ENCODE results near the gene NOL11.
"Not testable (repeated sequence)": the region's sequence is repeated elsewhere in the genome, so short reads cannot be mapped to it uniquely, and the experiment has no call there.

NOL11 gene

GRCh38 chr17:67686241-67686640, 31.5 kb upstream of the NOL11 start:
- no peaks in the 10 kb centered on the region for H3K27me3 ChIP-seq (ENCODE audit: control insufficient read depth, insufficient read depth, low read length)
- H3K9me3 ChIP-seq (ENCODE audit: control insufficient read depth, insufficient read depth, low read length) = no peaks in the 10 kb centered on the region
- no peak overlapping the region for H3K9ac ChIP-seq (ENCODE audit: low read depth, low read length)
- H3K4me1 ChIP-seq (ENCODE audit: control insufficient read depth, insufficient read depth, low read length) = peaks cover 5% of the 10 kb centered on the region
- no peaks in the 10 kb centered on the region for H3K36me3 ChIP-seq (ENCODE audit: control insufficient read depth, insufficient read depth, low read length)
- H3K4me3 ChIP-seq (ENCODE audit: low read depth, low read length) = no peak overlapping the region

GRCh38 chr17:67687511-67687910, 30.2 kb upstream of the NOL11 start:
- no peak overlapping the region for H3K9ac ChIP-seq (ENCODE audit: low read depth, low read length)
- H3K27me3 ChIP-seq (ENCODE audit: control insufficient read depth, insufficient read depth, low read length) = no peaks in the 10 kb centered on the region
- H3K4me3 ChIP-seq (ENCODE audit: low read depth, low read length) = no peak overlapping the region
- H3K36me3 ChIP-seq (ENCODE audit: control insufficient read depth, insufficient read depth, low read length) = no peaks in the 10 kb centered on the region
- no peaks in the 10 kb centered on the region for H3K9me3 ChIP-seq (ENCODE audit: control insufficient read depth, insufficient read depth, low read length)
- peaks cover 5% of the 10 kb centered on the region for H3K4me1 ChIP-seq (ENCODE audit: control insufficient read depth, insufficient read depth, low read length)

GRCh38 chr17:67689534-67690177, 28.1 kb upstream of the NOL11 start:
- Histone ChIP-seq H3K9ac (ENCODE audit: low read depth, low read length) (no peak overlapping the region), H3K4me3 (ENCODE audit: low read depth, low read length) (no peak overlapping the region), H3K9me3 (ENCODE audit: control insufficient read depth, insufficient read depth, low read length) (no peaks in the 10 kb centered on the region), H3K27me3 (ENCODE audit: control insufficient read depth, insufficient read depth, low read length) (no peaks in the 10 kb centered on the region), H3K4me1 (ENCODE audit: control insufficient read depth, insufficient read depth, low read length) (peaks cover 5% of the 10 kb centered on the region), H3K36me3 (ENCODE audit: control insufficient read depth, insufficient read depth, low read length) (no peaks in the 10 kb centered on the region)

- Histone ChIP-seq H3K27me3 (ENCODE audit: control insufficient read depth, insufficient read depth, low read length) (no peaks in the 10 kb centered on the region), H3K4me1 (ENCODE audit: control insufficient read depth, insufficient read depth, low read length) (peaks cover 2% of the 10 kb centered on the region)
Measured at GRCh38 chr17:67693811-67694210, 23.9 kb upstream of the NOL11 start.

GRCh38 chr17:67696347-67696746, 21.4 kb upstream of the NOL11 start:
- no peaks in the 10 kb centered on the region for H3K9me3 ChIP-seq (ENCODE audit: control insufficient read depth, insufficient read depth, low read length)
- H3K36me3 ChIP-seq (ENCODE audit: control insufficient read depth, insufficient read depth, low read length) = no peaks in the 10 kb centered on the region
- H3K4me3 ChIP-seq (ENCODE audit: low read depth, low read length) = no peak overlapping the region
- peaks cover 2% of the 10 kb centered on the region for H3K4me1 ChIP-seq (ENCODE audit: control insufficient read depth, insufficient read depth, low read length)
- no peaks in the 10 kb centered on the region for H3K27me3 ChIP-seq (ENCODE audit: control insufficient read depth, insufficient read depth, low read length)
- no peak overlapping the region for H3K9ac ChIP-seq (ENCODE audit: low read depth, low read length)

More at GRCh38 chr17:67693811-67694210, 23.9 kb upstream of the NOL11 start:
- Histone ChIP-seq H3K9ac (ENCODE audit: low read depth, low read length) (no peak overlapping the region), H3K36me3 (ENCODE audit: control insufficient read depth, insufficient read depth, low read length) (no peaks in the 10 kb centered on the region), H3K4me3 (ENCODE audit: low read depth, low read length) (no peak overlapping the region), H3K9me3 (ENCODE audit: control insufficient read depth, insufficient read depth, low read length) (no peaks in the 10 kb centered on the region)

GRCh38 chr17:67696853-67697498, 20.8 kb upstream of the NOL11 start:
- no peaks in the 10 kb centered on the region for H3K9me3 ChIP-seq (ENCODE audit: control insufficient read depth, insufficient read depth, low read length)
- no peak overlapping the region for H3K4me3 ChIP-seq (ENCODE audit: low read depth, low read length)
- no peaks in the 10 kb centered on the region for H3K36me3 ChIP-seq (ENCODE audit: control insufficient read depth, insufficient read depth, low read length)
- no peak overlapping the region for H3K9ac ChIP-seq (ENCODE audit: low read depth, low read length)
- H3K27me3 ChIP-seq (ENCODE audit: control insufficient read depth, insufficient read depth, low read length) = no peaks in the 10 kb centered on the region
- peaks cover 2% of the 10 kb centered on the region for H3K4me1 ChIP-seq (ENCODE audit: control insufficient read depth, insufficient read depth, low read length)

GRCh38 chr17:67700037-67700724, 17.6 kb upstream of the NOL11 start:
- Histone ChIP-seq H3K4me1 (ENCODE audit: control insufficient read depth, insufficient read depth, low read length) (peaks cover 2% of the 10 kb centered on the region), H3K9ac (ENCODE audit: low read depth, low read length) (no peak overlapping the region), H3K27me3 (ENCODE audit: control insufficient read depth, insufficient read depth, low read length) (no peaks in the 10 kb centered on the region), H3K9me3 (ENCODE audit: control insufficient read depth, insufficient read depth, low read length) (no peaks in the 10 kb centered on the region), H3K4me3 (ENCODE audit: low read depth, low read length) (no peak overlapping the region), H3K36me3 (ENCODE audit: control insufficient read depth, insufficient read depth, low read length) (no peaks in the 10 kb centered on the region)

GRCh38 chr17:67700725-67701119, 17.0 kb upstream of the NOL11 start:
- Histone ChIP-seq H3K4me3 (ENCODE audit: low read depth, low read length) (no peak overlapping the region), H3K9me3 (ENCODE audit: control insufficient read depth, insufficient read depth, low read length) (no peaks in the 10 kb centered on the region), H3K9ac (ENCODE audit: low read depth, low read length) (no peak overlapping the region), H3K36me3 (ENCODE audit: control insufficient read depth, insufficient read depth, low read length) (no peaks in the 10 kb centered on the region), H3K4me1 (ENCODE audit: control insufficient read depth, insufficient read depth, low read length) (peaks cover 2% of the 10 kb centered on the region), H3K27me3 (ENCODE audit: control insufficient read depth, insufficient read depth, low read length) (no peaks in the 10 kb centered on the region)

- not testable (repeated sequence) for H3K9me3 ChIP-seq (ENCODE audit: control insufficient read depth, insufficient read depth, low read length); H3K27me3 ChIP-seq (ENCODE audit: control insufficient read depth, insufficient read depth, low read length); H3K4me1 ChIP-seq (ENCODE audit: control insufficient read depth, insufficient read depth, low read length); H3K4me3 ChIP-seq (ENCODE audit: low read depth, low read length); H3K36me3 ChIP-seq (ENCODE audit: control insufficient read depth, insufficient read depth, low read length); H3K9ac ChIP-seq (ENCODE audit: low read depth, low read length)
Measured at GRCh38 chr17:67702861-67703260, 14.9 kb upstream of the NOL11 start.

GRCh38 chr17:67707442-67707841, 10.3 kb upstream of the NOL11 start:
- no peak overlapping the region for H3K9ac ChIP-seq (ENCODE audit: low read depth, low read length)
- H3K9me3 ChIP-seq (ENCODE audit: control insufficient read depth, insufficient read depth, low read length) = no peaks in the 10 kb centered on the region
- H3K4me3 ChIP-seq (ENCODE audit: low read depth, low read length) = no peak overlapping the region
- H3K36me3 ChIP-seq (ENCODE audit: control insufficient read depth, insufficient read depth, low read length) = peaks cover 3% of the 10 kb centered on the region
- H3K4me1 ChIP-seq (ENCODE audit: control insufficient read depth, insufficient read depth, low read length) = peaks cover 2% of the 10 kb centered on the region
- H3K27me3 ChIP-seq (ENCODE audit: control insufficient read depth, insufficient read depth, low read length) = no peaks in the 10 kb centered on the region

- H3K4me3 ChIP-seq (ENCODE audit: low read depth, low read length) = no peak overlapping the region
- H3K9ac ChIP-seq (ENCODE audit: low read depth, low read length) = no peak overlapping the region
- H3K9me3 ChIP-seq (ENCODE audit: control insufficient read depth, insufficient read depth, low read length) = no peaks in the 10 kb centered on the region
- no peaks in the 10 kb centered on the region for H3K27me3 ChIP-seq (ENCODE audit: control insufficient read depth, insufficient read depth, low read length)
- peaks cover 3% of the 10 kb centered on the region for H3K36me3 ChIP-seq (ENCODE audit: control insufficient read depth, insufficient read depth, low read length)
- peaks cover 2% of the 10 kb centered on the region for H3K4me1 ChIP-seq (ENCODE audit: control insufficient read depth, insufficient read depth, low read length)
Measured at GRCh38 chr17:67708378-67708777, 9.4 kb upstream of the NOL11 start.

- H3K9me3 ChIP-seq (ENCODE audit: control insufficient read depth, insufficient read depth, low read length) = no peaks in the 10 kb centered on the region
- no peak overlapping the region for H3K4me3 ChIP-seq (ENCODE audit: low read depth, low read length)
- no peaks in the 10 kb centered on the region for H3K27me3 ChIP-seq (ENCODE audit: control insufficient read depth, insufficient read depth, low read length)
- peaks cover 2% of the 10 kb centered on the region for H3K4me1 ChIP-seq (ENCODE audit: control insufficient read depth, insufficient read depth, low read length)
- H3K9ac ChIP-seq (ENCODE audit: low read depth, low read length) = no peak overlapping the region
- H3K36me3 ChIP-seq (ENCODE audit: control insufficient read depth, insufficient read depth, low read length) = peaks cover 3% of the 10 kb centered on the region
Measured at GRCh38 chr17:67711916-67712315, 5.8 kb upstream of the NOL11 start.

Data from iPS-15b (cell line).